HG03108 (cell line): Measurements from ENCODE around the gene NDUFS1.
A peak's percentile ranks its signal among the peaks of the same experiment; 100 is the strongest.
"Not testable (repeated sequence)": the region's sequence is repeated elsewhere in the genome, so short reads cannot be mapped to it uniquely, and the experiment has no call there.

Experiments
- ATAC-seq: cut with Tn5 transposase; IDR thresholded peaks from one replicate; pipeline ENCODE4 v1.9.1; 2021; ENCODE audit warnings: moderate library complexity; ENCODE audit not compliant: unreplicated experiment

Gene NDUFS1

GRCh38 chr2:206163251-206163880, 4.1 kb upstream of the NDUFS1 start:
- ATAC-seq: no peak

- not testable (repeated sequence) for ATAC-seq
Observed at GRCh38 chr2:206162401-206162800, 3.2 kb upstream of the NDUFS1 start.

- no peak for ATAC-seq
Observed at GRCh38 chr2:206160807-206161179, 1.5 kb upstream of the NDUFS1 start.

GRCh38 chr2:206160125-206160806, 1.0 kb upstream of the NDUFS1 start:
- peak; percentile 34 for ATAC-seq

- ATAC-seq: peak; percentile 16
Observed at GRCh38 chr2:206158563-206159345, 490 bp downstream of the NDUFS1 start.

GRCh38 chr2:206157014-206157413, 2.2 kb downstream of the NDUFS1 start:
- ATAC-seq: not testable (repeated sequence)

GRCh38 chr2:206154197-206154596, 5.0 kb downstream of the NDUFS1 start:
- no peak for ATAC-seq

GRCh38 chr2:206150631-206151030, 8.6 kb downstream of the NDUFS1 start:
- no peak for ATAC-seq

- no peak for ATAC-seq
Observed at GRCh38 chr2:206150168-206150567, 9.1 kb downstream of the NDUFS1 start.

GRCh38 chr2:206149330-206149729, 9.9 kb downstream of the NDUFS1 start:
- no peak for ATAC-seq

GRCh38 chr2:206145665-206146064, 13.6 kb downstream of the NDUFS1 start:
- ATAC-seq: no peak

- ATAC-seq: no peak
Observed at GRCh38 chr2:206144383-206144782, 14.9 kb downstream of the NDUFS1 start.

- no peak for ATAC-seq
Observed at GRCh38 chr2:206143451-206143850, 15.8 kb downstream of the NDUFS1 start.

GRCh38 chr2:206127656-206128055, 31.6 kb downstream of the NDUFS1 start:
- ATAC-seq: no peak

- ATAC-seq: no peak
Observed at GRCh38 chr2:206125901-206126300, 33.3 kb downstream of the NDUFS1 start.

GRCh38 chr2:206122569-206122968, 36.7 kb downstream of the NDUFS1 start:
- ATAC-seq: not testable (repeated sequence)

GRCh38 chr2:206116278-206116677, 43.0 kb downstream of the NDUFS1 start:
- ATAC-seq: no peak

- ATAC-seq: no peak
Observed at GRCh38 chr2:206115026-206115578, 44.1 kb downstream of the NDUFS1 start.

- ATAC-seq: no peak
Observed at GRCh38 chr2:206112846-206113547, 46.2 kb downstream of the NDUFS1 start.

- no peak for ATAC-seq
Observed at GRCh38 chr2:206112108-206112507, 47.1 kb downstream of the NDUFS1 start.

- ATAC-seq: no peak
Observed at GRCh38 chr2:206108713-206109112, 50.5 kb downstream of the NDUFS1 start.
